ENCODE results near the gene SLC41A1.
"Not testable (repeated sequence)": the region's sequence is repeated elsewhere in the genome, so short reads cannot be mapped to it uniquely, and the experiment has no call there.

Gene SLC41A1

DNA sequence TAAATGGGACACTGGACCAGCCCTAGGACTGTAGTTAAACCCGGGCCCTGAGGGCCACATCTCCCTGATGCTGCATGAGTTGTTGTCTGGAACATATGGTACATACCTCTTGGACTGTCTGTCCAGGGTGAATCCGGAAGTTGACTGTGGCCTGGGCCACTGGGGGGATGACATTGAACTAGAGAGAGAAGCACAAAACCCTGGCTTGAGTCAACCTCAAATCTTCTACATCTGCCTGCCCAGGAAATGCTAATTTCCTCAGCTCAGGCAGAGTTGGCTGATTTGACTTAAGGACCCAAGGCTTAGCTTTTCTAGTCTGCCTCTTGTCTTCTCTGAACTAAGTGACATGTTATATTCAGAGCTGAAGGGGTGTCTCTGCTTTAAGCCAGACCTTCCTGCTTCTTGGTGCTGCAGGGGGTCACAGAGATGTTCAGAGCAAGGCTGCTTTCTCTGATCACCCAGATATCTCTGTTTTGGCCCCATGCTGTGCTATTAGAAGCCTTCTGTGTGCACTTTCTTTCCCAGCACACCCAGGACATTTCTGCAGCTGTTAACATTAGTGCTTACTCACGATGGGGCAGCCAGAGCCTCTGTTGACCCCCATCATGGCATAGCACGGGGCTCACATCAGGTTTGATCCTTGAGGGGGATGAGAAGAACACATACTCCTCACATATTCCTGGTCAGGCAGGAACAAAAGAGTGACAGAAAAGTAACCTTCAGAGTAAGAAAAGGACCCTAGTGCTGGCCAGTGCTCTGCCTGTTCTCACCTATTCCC, 27.3 kb upstream of the SLC41A1 start:
- H3K4me1 ChIP-seq (ENCODE audit: control insufficient read depth, insufficient read depth, low read length) = peaks cover 7% of the 10 kb centered on the region
- no peak overlapping the region for H3K4me3 ChIP-seq (ENCODE audit: low read length)
- no peaks in the 10 kb centered on the region for H3K9me3 ChIP-seq (replicated peaks; ENCODE audit: low read length)
- H3K36me3 ChIP-seq (ENCODE audit: insufficient read depth, low read length) = no peaks in the 10 kb centered on the region
- no peak overlapping the region for H3K4me2 ChIP-seq (ENCODE audit: low read length)
- no peaks in the 10 kb centered on the region for H3K27me3 ChIP-seq (ENCODE audit: control insufficient read depth, insufficient read depth, low read length)
- H3K9ac ChIP-seq (ENCODE audit: low read depth, low read length) = no peak overlapping the region

DNA sequence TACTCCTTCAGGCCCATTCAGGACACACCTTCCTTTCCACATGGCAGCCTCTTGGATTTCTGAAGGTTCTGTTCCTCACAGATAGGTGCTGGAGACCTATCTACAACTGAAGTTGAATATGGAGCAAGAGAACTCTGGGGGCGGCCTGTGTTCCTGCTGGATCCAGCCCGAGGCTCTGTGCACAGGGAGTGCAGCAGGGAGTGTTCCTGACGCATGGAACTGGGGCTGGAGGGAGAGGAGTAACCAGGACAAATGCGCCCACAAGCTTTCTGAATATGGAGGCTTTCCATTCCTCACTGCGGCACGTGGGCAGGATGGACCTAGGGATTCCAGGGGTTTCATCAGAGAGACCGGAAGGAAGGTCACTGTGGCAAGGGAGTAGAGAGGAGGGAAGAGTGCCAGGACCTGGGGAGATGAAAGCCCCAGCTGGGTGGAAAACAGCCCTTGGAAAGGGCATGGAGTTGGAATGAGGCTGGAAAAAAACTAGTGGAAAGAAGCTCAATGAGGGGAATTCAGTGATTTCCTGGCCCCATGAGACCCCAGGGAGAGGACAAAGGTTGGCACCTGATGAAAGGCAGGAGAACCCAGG, 24.5 kb upstream of the SLC41A1 start:
- Histone ChIP-seq H3K4me3 (ENCODE audit: low read length) (no peak overlapping the region), H3K4me2 (ENCODE audit: low read length) (no peak overlapping the region), H3K4me1 (ENCODE audit: control insufficient read depth, insufficient read depth, low read length) (peaks cover 7% of the 10 kb centered on the region), H3K36me3 (ENCODE audit: insufficient read depth, low read length) (no peaks in the 10 kb centered on the region), H3K27me3 (ENCODE audit: control insufficient read depth, insufficient read depth, low read length) (peaks cover 2% of the 10 kb centered on the region), H3K9me3 (replicated peaks; ENCODE audit: low read length) (no peaks in the 10 kb centered on the region), H3K9ac (ENCODE audit: low read depth, low read length) (no peak overlapping the region)

DNA sequence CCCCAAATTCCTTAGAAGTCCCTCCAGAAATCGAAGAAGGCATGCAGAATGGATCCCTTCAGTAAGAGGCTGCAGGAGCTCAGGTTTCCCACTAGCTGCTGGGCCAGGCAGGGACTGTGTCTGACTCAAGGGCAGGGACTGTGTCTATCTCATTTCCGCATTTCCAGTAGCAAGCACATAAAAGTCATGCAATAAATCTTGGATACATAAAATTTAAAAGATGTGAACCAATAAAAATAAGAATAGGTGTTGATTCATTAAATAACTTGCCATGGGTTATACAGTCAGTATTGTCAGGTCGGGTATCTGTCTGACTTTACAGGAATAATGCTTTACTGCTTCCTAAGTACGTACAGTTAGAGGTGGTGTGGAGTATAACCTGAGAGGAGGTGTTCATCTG, 21.8 kb upstream of the SLC41A1 start:
- Histone ChIP-seq H3K4me1 (ENCODE audit: control insufficient read depth, insufficient read depth, low read length) (peaks cover 7% of the 10 kb centered on the region), H3K27me3 (ENCODE audit: control insufficient read depth, insufficient read depth, low read length) (peaks cover 3% of the 10 kb centered on the region)

DNA sequence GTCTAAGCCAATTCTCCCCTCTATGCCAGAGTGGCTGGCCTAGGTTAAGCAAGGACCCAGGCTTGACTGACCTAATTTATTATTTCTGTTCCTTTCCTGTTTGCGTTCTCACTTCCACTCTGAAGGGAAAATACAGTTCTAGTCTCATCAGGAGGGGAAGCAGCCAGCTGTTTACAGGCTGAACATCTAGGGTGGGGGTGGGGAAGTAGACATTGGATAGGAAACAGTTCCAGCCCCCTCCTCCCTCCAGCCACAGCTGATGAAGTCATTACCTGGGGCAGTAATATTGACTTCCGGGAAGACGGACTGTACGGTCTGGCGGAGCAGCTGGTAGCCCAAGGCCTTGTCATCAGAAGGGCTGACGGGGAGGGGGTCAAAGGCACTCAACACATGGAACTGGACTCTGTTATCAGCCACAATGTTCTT, 19.3 kb upstream of the SLC41A1 start:
- Histone ChIP-seq H3K4me2 (ENCODE audit: low read length) (no peak overlapping the region), H3K9me3 (replicated peaks; ENCODE audit: low read length) (no peaks in the 10 kb centered on the region), H3K9ac (ENCODE audit: low read depth, low read length) (no peak overlapping the region), H3K27me3 (ENCODE audit: control insufficient read depth, insufficient read depth, low read length) (peaks cover 9% of the 10 kb centered on the region), H3K4me3 (ENCODE audit: low read length) (no peak overlapping the region), H3K36me3 (ENCODE audit: insufficient read depth, low read length) (no peaks in the 10 kb centered on the region), H3K4me1 (ENCODE audit: control insufficient read depth, insufficient read depth, low read length) (no peaks in the 10 kb centered on the region)

More for the DNA sequence above, 21.8 kb upstream of the SLC41A1 start:
- H3K9ac ChIP-seq (ENCODE audit: low read depth, low read length) = no peak overlapping the region
- no peak overlapping the region for H3K4me3 ChIP-seq (ENCODE audit: low read length)
- H3K4me2 ChIP-seq (ENCODE audit: low read length) = no peak overlapping the region
- H3K36me3 ChIP-seq (ENCODE audit: insufficient read depth, low read length) = no peaks in the 10 kb centered on the region
- H3K9me3 ChIP-seq (replicated peaks; ENCODE audit: low read length) = no peaks in the 10 kb centered on the region

DNA sequence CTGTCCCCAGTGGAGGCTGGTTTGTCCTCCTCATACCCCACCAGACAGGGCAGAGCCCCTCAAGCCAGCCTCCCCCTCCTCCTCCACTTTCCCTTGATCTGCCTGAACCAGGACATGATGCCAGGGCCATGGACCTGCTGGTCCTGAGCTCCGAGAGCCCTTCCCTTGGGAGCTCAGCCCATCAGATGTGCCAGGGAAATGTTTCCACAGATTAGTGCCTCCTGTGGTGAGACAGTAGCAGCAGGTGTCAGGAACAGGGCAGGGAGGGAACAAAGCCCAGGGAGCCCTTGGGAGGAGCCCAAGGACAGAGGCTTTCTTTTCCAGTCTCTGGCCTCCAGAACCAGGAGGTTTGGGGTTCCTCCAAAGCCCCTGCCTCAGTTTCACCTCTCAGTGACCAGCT, 14.6 kb upstream of the SLC41A1 start:
- Histone ChIP-seq H3K4me2 (ENCODE audit: low read length) (no peak overlapping the region), H3K9ac (ENCODE audit: low read depth, low read length) (no peak overlapping the region), H3K4me3 (ENCODE audit: low read length) (no peak overlapping the region), H3K9me3 (replicated peaks; ENCODE audit: low read length) (no peaks in the 10 kb centered on the region), H3K4me1 (ENCODE audit: control insufficient read depth, insufficient read depth, low read length) (no peaks in the 10 kb centered on the region), H3K36me3 (ENCODE audit: insufficient read depth, low read length) (no peaks in the 10 kb centered on the region), H3K27me3 (ENCODE audit: control insufficient read depth, insufficient read depth, low read length) (peaks cover 20% of the 10 kb centered on the region)

DNA sequence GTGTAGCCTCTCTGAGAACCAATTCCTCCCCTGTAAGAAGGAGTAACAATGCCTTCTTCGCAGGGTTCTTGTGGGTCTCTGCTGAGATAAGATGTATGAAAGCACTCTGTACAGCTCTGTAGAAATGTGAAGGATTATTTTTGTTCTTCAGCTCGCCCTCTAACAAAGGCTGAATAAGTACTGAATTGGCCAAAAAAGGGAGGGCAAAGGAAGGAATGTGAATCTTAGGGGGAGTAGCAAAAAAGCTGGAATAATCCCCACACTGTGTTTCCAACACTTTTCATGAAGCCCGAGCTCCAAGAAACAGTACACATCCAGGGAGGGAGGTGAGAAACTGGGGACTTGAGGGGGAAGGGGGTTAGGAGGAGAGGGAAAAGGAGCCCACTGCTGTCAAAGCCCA, 14.0 kb upstream of the SLC41A1 start:
- Histone ChIP-seq H3K27me3 (ENCODE audit: control insufficient read depth, insufficient read depth, low read length) (peaks cover 18% of the 10 kb centered on the region), H3K4me2 (ENCODE audit: low read length) (no peak overlapping the region), H3K4me3 (ENCODE audit: low read length) (no peak overlapping the region), H3K9ac (ENCODE audit: low read depth, low read length) (no peak overlapping the region), H3K4me1 (ENCODE audit: control insufficient read depth, insufficient read depth, low read length) (no peaks in the 10 kb centered on the region), H3K36me3 (ENCODE audit: insufficient read depth, low read length) (no peaks in the 10 kb centered on the region), H3K9me3 (replicated peaks; ENCODE audit: low read length) (no peaks in the 10 kb centered on the region)

DNA sequence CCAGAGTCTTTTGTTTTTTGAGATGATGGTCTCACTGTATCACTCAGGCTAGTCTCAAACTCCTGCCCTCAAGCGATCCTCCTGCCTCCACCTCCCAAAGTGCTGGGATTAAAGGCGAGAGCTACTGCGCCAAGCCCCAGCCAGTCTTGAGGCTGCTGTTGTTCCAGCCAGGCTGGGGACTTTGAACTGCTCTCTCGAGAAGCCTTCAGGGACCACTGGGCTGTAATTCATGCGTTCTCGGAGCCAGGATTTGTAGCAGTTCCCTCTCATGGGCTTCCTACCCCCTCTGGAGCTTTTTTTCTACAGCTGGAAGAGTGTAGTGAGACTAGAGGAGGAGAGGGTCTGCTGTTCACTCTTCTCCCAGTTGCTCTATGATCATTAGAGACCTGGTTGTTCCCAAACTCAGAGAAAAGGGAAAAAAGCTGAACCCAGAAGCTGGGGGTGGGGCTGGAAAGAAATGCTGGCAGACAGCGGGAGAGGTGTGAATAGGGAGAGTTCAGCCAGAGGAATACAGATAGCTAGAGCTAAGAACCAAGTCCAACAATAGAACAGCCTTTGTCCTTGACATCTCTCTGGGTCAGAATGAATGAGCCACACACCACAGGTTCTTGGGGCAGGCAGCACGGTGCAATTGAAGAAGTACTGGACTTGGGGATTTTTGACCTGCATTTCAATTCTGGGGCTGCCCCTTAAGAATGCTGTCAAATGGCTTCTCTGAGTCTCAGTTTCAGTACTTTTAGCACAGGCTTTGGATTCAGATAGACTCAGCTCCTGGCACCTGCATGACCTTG, 13.2 kb upstream of the SLC41A1 start:
- Histone ChIP-seq H3K9ac (ENCODE audit: low read depth, low read length) (no peak overlapping the region), H3K36me3 (ENCODE audit: insufficient read depth, low read length) (no peaks in the 10 kb centered on the region), H3K4me2 (ENCODE audit: low read length) (no peak overlapping the region)

DNA sequence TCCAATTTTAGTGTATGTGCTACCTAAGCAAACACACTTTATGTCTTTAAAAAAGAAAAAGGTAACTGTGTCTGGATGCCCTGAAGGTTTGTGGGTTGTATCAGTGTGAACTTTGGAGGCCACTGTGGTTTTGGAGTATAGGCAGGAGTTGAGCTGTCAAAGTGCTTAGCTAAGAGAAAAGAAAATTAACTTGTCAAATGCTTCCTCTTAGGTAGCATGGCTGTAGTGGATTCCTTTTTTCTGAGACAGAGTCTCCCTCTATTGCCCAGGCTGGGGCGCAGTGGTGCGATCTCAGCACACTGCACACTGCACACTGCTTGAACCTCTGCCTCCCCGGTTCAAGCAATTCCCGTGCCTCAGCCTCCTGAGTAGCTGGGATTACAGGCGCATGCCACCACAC, 11.2 kb upstream of the SLC41A1 start:
- Histone ChIP-seq H3K4me1 (ENCODE audit: control insufficient read depth, insufficient read depth, low read length) (no peaks in the 10 kb centered on the region), H3K36me3 (ENCODE audit: insufficient read depth, low read length) (no peaks in the 10 kb centered on the region), H3K9ac (ENCODE audit: low read depth, low read length) (no peak overlapping the region), H3K9me3 (replicated peaks; ENCODE audit: low read length) (no peaks in the 10 kb centered on the region), H3K27me3 (ENCODE audit: control insufficient read depth, insufficient read depth, low read length) (peaks cover 18% of the 10 kb centered on the region), H3K4me2 (ENCODE audit: low read length) (no peak overlapping the region), H3K4me3 (ENCODE audit: low read length) (no peak overlapping the region)

More for the DNA sequence above, 13.2 kb upstream of the SLC41A1 start:
- Histone ChIP-seq H3K27me3 (ENCODE audit: control insufficient read depth, insufficient read depth, low read length) (peaks cover 18% of the 10 kb centered on the region), H3K9me3 (replicated peaks; ENCODE audit: low read length) (no peaks in the 10 kb centered on the region), H3K4me1 (ENCODE audit: control insufficient read depth, insufficient read depth, low read length) (no peaks in the 10 kb centered on the region), H3K4me3 (ENCODE audit: low read length) (no peak overlapping the region)

DNA sequence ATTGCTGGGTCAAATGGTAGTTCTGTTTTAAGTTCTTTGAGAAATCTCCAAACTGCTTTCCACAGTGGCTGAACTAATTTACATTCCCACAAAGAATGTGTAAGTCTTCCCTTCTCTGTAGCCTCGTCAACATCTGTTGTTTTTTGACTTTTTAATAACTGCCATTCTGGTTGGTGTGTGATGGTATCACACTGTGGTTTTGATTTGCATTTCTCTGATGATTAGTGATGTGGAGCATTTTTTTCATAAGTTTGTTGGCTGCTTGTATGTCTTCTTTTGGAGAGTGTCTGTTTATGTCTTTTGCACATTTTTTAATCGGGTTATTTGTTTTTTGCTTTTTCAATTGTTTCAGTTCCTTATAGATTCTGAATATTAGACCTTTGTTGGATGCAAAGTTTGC, 10.3 kb upstream of the SLC41A1 start:
- peaks cover 18% of the 10 kb centered on the region for H3K27me3 ChIP-seq (ENCODE audit: control insufficient read depth, insufficient read depth, low read length)
- H3K36me3 ChIP-seq (ENCODE audit: insufficient read depth, low read length); H3K9ac ChIP-seq (ENCODE audit: low read depth, low read length); H3K4me1 ChIP-seq (ENCODE audit: control insufficient read depth, insufficient read depth, low read length); H3K9me3 ChIP-seq (replicated peaks; ENCODE audit: low read length); H3K4me2 ChIP-seq (ENCODE audit: low read length); H3K4me3 ChIP-seq (ENCODE audit: low read length): not testable (repeated sequence)

DNA sequence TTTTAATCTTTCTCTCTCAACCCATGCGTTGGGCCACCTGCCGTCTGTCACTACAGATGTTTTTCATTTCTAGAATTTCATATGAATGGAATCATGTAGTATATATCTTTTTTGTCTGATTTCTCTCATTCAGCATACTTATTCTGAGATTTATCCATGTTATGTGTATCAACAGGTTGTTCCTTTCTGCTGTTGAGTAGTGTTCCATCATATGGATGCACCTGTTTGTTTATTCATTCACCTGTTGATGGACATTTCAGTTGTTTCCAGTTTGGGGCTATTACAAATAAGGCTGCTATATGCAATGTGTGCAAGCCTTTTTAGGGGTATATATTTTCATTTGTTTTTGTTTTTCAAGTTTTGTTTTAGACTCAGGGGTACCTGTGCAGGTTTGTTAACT, 9.4 kb upstream of the SLC41A1 start:
- no peak overlapping the region for H3K4me2 ChIP-seq (ENCODE audit: low read length)
- H3K9ac ChIP-seq (ENCODE audit: low read depth, low read length) = no peak overlapping the region
- peaks cover 12% of the 10 kb centered on the region for H3K27me3 ChIP-seq (ENCODE audit: control insufficient read depth, insufficient read depth, low read length)
- H3K36me3 ChIP-seq (ENCODE audit: insufficient read depth, low read length) = no peaks in the 10 kb centered on the region
- no peaks in the 10 kb centered on the region for H3K9me3 ChIP-seq (replicated peaks; ENCODE audit: low read length)
- no peak overlapping the region for H3K4me3 ChIP-seq (ENCODE audit: low read length)
- no peaks in the 10 kb centered on the region for H3K4me1 ChIP-seq (ENCODE audit: control insufficient read depth, insufficient read depth, low read length)

DNA sequence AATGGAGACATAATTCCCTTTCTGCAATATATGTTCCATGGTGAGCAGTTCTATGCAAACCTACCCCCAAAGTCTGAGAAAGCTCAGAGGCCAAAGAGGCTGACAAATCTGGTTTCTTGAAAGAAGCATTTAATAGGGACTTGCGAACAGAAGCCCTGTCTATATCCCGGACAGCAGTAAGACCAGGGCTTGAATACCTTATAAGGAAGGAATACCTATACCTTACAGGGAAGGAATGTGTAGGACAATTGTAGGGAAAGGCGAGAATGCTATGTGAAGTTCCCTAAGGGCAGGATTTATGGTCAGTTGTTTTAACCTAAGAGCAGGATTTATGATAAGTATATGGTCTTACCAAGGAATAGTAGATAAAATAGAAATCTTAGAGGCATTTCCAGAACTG, 5.0 kb upstream of the SLC41A1 start:
- no peaks in the 10 kb centered on the region for H3K9me3 ChIP-seq (replicated peaks; ENCODE audit: low read length)
- H3K9ac ChIP-seq (ENCODE audit: low read depth, low read length) = no peak overlapping the region
- no peaks in the 10 kb centered on the region for H3K36me3 ChIP-seq (ENCODE audit: insufficient read depth, low read length)
- peaks cover 6% of the 10 kb centered on the region for H3K4me1 ChIP-seq (ENCODE audit: control insufficient read depth, insufficient read depth, low read length)
- H3K4me3 ChIP-seq (ENCODE audit: low read length) = no peak overlapping the region
- no peak overlapping the region for H3K4me2 ChIP-seq (ENCODE audit: low read length)
- H3K27me3 ChIP-seq (ENCODE audit: control insufficient read depth, insufficient read depth, low read length) = no peaks in the 10 kb centered on the region
